ENCODE results near the gene PCNX1. TPM values are rescaled to one million over a fixed set of nuclear protein-coding genes. Genes with fewer than 3 reads are reported as not detected.

PCNX1 gene
- polyA plus RNA-seq, 3 donors = 7.3 to 26.7 (median 8.1) TPM

DNA sequence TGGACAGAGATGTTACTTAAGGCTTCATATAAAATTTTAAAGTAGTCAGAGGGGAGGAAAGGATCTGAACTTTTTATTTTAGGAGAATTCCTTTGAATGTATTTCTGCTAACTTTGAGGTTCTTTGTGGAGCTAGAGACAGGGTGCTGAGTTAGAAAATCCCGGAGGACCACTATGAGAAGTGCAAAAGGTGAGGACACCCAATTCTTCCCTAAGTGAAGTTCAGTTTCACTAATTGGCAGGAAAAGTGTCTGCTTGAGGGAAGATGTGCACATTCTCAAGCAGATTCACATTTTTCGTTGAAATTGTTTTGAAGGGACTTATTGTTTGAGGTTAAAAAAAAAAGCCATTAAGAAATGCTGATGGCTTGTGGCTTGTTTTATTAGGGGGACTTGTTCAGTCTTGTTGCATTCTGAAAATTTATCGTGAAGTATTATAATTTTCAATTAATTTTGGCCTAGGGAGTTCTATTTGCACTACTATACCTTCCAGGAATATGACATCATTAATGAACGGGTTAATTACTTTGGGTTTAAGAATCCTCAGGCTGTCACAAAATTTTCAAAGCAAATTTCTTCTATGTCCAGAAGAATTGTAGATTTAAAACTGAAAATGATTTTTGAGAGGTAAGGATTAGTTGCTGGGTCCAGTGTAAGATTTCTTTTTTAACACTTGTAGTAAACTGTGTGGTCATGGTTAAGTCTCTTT is 1.8 kb downstream of the PCNX1 start:
- peaks cover 49% of the 10 kb centered on the region for H4K20me1 ChIP-seq (ENCODE audit: insufficient read depth, low read length)
- WGBS (ENCODE audit: insufficient coverage) = 33% methylated on average over 1 of the region's 4 CpGs
- H3K4me3 ChIP-seq (replicated peaks in 1 of 3; ENCODE audit: low read depth in 2 of 3, low read length in 3 of 3) = peak overlapping the region; percentile 80 to 87 (median 84)
- intact Hi-C loops (cut with micrococcal nuclease) = loop anchor here (5.0 to 10.0 kb wide), 4 partner anchors 37 to 87 kb away; no protein-coding TSS in a partner anchor
- peak overlapping the region; percentile 79 for H2AFZ ChIP-seq (ENCODE audit: insufficient read depth, low read depth, low read length, poor library complexity, severe bottlenecking)
- Mint-ChIP-seq H3K36me3 (peaks cover 6 to 10% of the 10 kb centered on the region in 2 donors), H3K27ac (peak overlapping the region; percentile 83 to 96 (median 90)), H3K4me1 (peaks cover 53% of the 10 kb centered on the region), H3K27me3 (ENCODE audit: low read depth in 3 of 3) (peaks cover 0 to 2% (median 0%) of the 10 kb centered on the region in 3 donors), H3K9me3 (peaks cover 0 to 2% (median 0%) of the 10 kb centered on the region in 7 donors), H3K4me3 (peak overlapping the region; percentile 95 to 96)
- no peaks in the 10 kb centered on the region for H3K9me3 ChIP-seq (replicated peaks in 1 of 2; ENCODE audit: control insufficient read depth in 1 of 2, insufficient read depth in 1 of 2, low read length in 2 of 2)
- H3K27me3 ChIP-seq (ENCODE audit: control insufficient read depth in 2 of 2, insufficient read depth in 2 of 2, low read length in 2 of 2) = no peaks in the 10 kb centered on the region
- H3K9ac ChIP-seq (ENCODE audit: insufficient read depth, low read length, poor library complexity, severe bottlenecking) = peak overlapping the region; percentile 89
- peaks cover 74% of the 10 kb centered on the region for H3K79me2 ChIP-seq (ENCODE audit: insufficient read depth, low read length)
- H3K4me1 ChIP-seq (ENCODE audit: control insufficient read depth in 1 of 2, insufficient read depth in 2 of 2, low read length in 2 of 2) = peaks cover 40 to 53% of the 10 kb centered on the region in 2 donors
- TF ChIP-seq, protein P1, sequence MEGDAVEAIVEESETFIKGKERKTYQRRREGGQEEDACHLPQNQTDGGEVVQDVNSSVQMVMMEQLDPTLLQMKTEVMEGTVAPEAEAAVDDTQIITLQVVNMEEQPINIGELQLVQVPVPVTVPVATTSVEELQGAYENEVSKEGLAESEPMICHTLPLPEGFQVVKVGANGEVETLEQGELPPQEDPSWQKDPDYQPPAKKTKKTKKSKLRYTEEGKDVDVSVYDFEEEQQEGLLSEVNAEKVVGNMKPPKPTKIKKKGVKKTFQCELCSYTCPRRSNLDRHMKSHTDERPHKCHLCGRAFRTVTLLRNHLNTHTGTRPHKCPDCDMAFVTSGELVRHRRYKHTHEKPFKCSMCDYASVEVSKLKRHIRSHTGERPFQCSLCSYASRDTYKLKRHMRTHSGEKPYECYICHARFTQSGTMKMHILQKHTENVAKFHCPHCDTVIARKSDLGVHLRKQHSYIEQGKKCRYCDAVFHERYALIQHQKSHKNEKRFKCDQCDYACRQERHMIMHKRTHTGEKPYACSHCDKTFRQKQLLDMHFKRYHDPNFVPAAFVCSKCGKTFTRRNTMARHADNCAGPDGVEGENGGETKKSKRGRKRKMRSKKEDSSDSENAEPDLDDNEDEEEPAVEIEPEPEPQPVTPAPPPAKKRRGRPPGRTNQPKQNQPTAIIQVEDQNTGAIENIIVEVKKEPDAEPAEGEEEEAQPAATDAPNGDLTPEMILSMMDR (IDR thresholded peaks at IDR 0.05) = no peak
- H3K36me3 ChIP-seq (replicated peaks in 1 of 2; ENCODE audit: control insufficient read depth in 1 of 2, insufficient read depth in 2 of 2, low read length in 2 of 2) = no peaks in the 10 kb centered on the region
- H3K4me2 ChIP-seq (replicated peaks; ENCODE audit: extremely low read depth, low read length, poor library complexity, severe bottlenecking) = peak overlapping the region; percentile 74
- DNase-seq = no peak
- peak overlapping the region; percentile 70 to 90 for H3K27ac ChIP-seq (ENCODE audit: low read depth in 1 of 2, low read length in 2 of 2)

DNA sequence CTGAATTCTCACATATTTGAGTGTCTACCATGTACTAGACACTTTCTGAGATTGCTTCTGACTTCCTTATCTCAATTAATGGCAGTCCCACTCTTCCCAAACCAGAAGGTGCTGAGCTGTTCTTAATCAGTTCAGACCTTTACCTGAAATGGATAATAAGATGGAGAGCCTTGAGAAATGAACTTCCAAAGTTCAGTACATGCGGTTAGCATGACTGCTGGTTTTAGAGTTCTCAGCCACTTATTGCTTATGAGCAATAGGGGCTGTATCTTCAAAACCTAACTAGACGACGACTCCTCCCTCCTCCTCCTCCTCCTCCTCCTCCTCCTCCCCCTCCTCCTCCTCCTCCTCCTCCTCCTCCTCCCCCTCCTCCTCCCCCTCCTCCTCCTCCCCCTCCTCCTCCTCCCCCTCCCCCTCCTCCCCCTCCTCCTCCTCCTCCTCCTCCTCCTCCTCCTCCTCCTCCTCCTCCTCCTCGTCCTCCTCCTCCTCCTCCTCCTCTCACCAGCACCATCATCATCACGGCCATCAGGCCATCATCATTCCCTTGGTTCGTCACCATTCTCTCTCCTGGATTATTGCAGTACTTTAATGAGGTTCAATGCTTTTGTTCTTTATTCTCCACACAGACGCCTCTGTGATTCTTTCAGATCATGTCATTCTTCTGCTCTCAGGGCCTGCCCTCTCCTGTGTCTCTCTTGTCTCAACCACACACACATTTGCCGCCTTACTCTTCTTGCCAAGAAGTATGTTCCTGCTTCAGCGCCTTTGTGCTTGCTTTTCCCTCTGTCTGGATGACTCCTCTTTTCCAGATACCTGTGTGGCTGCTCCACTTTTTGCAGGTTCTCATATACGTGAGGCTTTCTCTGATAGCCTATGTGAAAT is 2.7 kb downstream of the PCNX1 start:
- Histone ChIP-seq H3K27me3 (ENCODE audit: control insufficient read depth in 2 of 2, insufficient read depth in 2 of 2, low read length in 2 of 2) (no peaks in the 10 kb centered on the region), H3K4me2 (replicated peaks; ENCODE audit: extremely low read depth, low read length, poor library complexity, severe bottlenecking) (peak overlapping the region; percentile 74), H3K9me3 (replicated peaks in 1 of 2; ENCODE audit: control insufficient read depth in 1 of 2, insufficient read depth in 1 of 2, low read length in 2 of 2) (no peaks in the 10 kb centered on the region), H3K27ac (ENCODE audit: low read depth in 1 of 2, low read length in 2 of 2) (peak overlapping the region in 1 of 2 donors; percentile 90), H2AFZ (ENCODE audit: insufficient read depth, low read depth, low read length, poor library complexity, severe bottlenecking) (no peak overlapping the region), H3K4me1 (ENCODE audit: control insufficient read depth in 1 of 2, insufficient read depth in 2 of 2, low read length in 2 of 2) (peaks cover 40 to 54% of the 10 kb centered on the region in 2 donors), H3K4me3 (replicated peaks in 1 of 3; ENCODE audit: low read depth in 2 of 3, low read length in 3 of 3) (peak overlapping the region in 1 of 3 experiments; percentile 84), H4K20me1 (ENCODE audit: insufficient read depth, low read length) (peaks cover 58% of the 10 kb centered on the region), H3K79me2 (ENCODE audit: insufficient read depth, low read length) (peaks cover 83% of the 10 kb centered on the region), H3K36me3 (replicated peaks in 1 of 2; ENCODE audit: control insufficient read depth in 1 of 2, insufficient read depth in 2 of 2, low read length in 2 of 2) (no peaks in the 10 kb centered on the region), H3K9ac (ENCODE audit: insufficient read depth, low read length, poor library complexity, severe bottlenecking) (no peak overlapping the region)
- peaks cover 0 to 2% (median 0%) of the 10 kb centered on the region in 7 donors for H3K9me3 Mint-ChIP-seq
- H3K4me1 Mint-ChIP-seq = peaks cover 54% of the 10 kb centered on the region
- TF ChIP-seq, protein P1 (IDR thresholded peaks at IDR 0.05) = no peak
- peak overlapping the region; percentile 58 to 96 (median 72) for H3K27ac Mint-ChIP-seq
- peak overlapping the region; percentile 95 to 96 for H3K4me3 Mint-ChIP-seq
- peaks cover 6 to 10% of the 10 kb centered on the region in 2 donors for H3K36me3 Mint-ChIP-seq
- H3K27me3 Mint-ChIP-seq (ENCODE audit: low read depth in 3 of 3) = peaks cover 0 to 2% (median 0%) of the 10 kb centered on the region in 3 donors
- peak in 1 of 3 donors; percentile 43 for DNase-seq
- 86% methylated on average over 2 of the region's 10 CpGs for WGBS (ENCODE audit: insufficient coverage)
- intact Hi-C loops (cut with micrococcal nuclease) = loop anchor here (5.0 to 10.0 kb wide), 4 partner anchors 38 to 88 kb away; no protein-coding TSS in a partner anchor

All from CD14-positive monocyte (primary cell).